ENCODE results near the gene HEPHL1. TPM values are rescaled to one million over a fixed set of nuclear protein-coding genes. Genes with fewer than 3 reads are reported as not detected.
"Not testable (repeated sequence)": the region's sequence is repeated elsewhere in the genome, so short reads cannot be mapped to it uniquely, and the experiment has no call there.

The HEPHL1 gene, protein sequence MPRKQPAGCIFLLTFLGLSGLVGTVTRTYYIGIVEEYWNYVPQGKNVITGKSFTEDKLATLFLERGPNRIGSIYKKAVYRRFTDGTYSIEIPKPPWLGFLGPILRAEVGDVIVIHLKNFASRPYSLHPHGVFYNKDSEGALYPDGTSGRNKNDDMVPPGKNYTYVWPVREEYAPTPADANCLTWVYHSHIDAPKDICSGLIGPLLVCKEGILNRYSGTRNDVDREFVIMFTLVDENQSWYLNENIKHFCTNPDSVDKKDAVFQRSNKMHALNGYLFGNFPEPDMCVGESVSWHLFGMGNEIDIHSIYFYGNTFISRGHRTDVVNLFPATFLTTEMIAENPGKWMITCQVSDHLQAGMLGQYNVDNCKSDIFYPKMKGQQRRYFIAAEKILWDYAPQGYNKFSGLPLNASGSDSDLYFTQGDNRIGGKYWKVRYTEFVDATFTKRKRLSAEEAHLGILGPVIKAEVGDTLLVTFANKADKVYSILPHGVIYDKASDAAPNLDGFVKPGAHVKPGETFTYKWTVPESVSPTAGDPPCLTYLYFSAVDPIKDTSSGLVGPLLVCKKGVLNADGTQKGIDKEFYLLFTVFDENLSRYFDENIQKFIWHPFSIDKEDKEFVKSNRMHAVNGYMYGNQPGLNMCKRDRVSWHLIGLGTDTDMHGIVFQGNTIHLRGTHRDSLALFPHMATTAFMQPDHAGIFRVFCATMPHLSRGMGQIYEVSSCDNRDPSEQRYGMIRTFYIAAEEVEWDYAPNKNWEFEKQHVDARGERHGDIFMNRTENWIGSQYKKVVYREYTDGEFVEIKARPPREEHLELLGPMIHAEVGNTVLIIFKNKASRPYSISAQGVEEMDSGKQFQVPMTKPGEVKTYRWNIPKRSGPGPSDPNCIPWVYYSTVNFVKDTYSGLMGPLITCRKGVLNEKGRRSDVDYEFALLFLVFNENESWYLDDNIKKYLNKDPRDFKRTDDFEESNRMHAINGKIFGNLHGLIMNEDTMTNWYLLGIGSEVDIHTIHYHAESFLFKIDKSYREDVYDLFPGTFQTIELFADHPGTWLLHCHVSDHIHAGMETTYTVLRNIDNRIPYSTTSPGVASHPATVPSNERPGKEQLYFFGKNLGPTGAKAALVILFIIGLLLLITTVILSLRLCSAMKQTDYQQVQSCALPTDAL
- not detected in 2 replicates for total RNA-seq
- polyA plus RNA-seq: 0.01 TPM in 1 of 2 replicates, not detected in the other
- not detected in 2 replicates for polyA plus RNA-seq (2012)
- polyA minus RNA-seq (ENCODE audit: low replicate concordance): not detected in 2 replicates

DNA sequence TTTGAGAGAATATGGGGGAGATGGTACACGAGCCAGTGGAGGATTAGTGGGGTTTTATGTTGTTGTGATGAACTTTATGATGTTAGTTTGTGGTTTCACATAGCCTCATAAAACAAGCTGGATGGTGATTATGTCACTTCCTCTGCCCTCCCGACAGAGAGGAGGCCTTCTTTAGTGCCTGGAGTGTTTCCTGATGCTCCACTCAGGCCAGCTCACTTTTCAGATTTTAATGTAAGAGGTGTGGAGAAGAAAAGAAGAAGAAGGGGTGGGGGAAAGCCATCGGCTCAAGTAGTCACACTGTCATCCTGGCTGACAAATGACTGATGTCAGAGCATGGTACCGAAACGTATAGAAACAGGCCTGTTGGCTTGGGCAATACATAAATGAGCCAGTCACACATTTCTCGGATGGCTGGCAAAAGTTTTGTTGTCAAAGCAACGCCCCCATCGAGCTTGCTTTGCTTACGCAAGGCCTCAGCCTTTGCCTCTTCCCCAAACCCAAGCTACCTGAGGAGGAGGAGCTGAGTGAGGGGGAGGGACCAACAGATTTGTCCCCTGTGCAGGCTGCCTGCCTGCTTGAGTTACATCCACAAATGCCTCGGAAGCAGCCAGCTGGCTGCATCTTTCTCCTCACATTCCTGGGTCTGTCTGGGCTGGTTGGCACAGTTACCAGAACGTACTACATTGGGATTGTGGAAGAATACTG is at the start of gene HEPHL1:
TSS of gene HEPHL1 (plus strand) at position 578 of the 705 bp plus-strand sequence. CDS start at position 593, 15 bp downstream.
- H3K4me1 ChIP-seq (ENCODE audit: control insufficient read depth, extremely low read depth, insufficient read depth, low read length): no peaks in the 10 kb centered on the region
- no peak within 1 kb of the TSS for H3K9ac ChIP-seq (ENCODE audit: insufficient read depth, low read length)
- no peak within 1 kb of the TSS for H3K4me2 ChIP-seq (ENCODE audit: extremely low read depth, insufficient read depth, low read length)
- no peak for TF ChIP-seq EZH2 (IDR thresholded peaks at IDR 0.05; ENCODE audit: low read length, missing control alignments)
- TF ChIP-seq, protein P1, sequence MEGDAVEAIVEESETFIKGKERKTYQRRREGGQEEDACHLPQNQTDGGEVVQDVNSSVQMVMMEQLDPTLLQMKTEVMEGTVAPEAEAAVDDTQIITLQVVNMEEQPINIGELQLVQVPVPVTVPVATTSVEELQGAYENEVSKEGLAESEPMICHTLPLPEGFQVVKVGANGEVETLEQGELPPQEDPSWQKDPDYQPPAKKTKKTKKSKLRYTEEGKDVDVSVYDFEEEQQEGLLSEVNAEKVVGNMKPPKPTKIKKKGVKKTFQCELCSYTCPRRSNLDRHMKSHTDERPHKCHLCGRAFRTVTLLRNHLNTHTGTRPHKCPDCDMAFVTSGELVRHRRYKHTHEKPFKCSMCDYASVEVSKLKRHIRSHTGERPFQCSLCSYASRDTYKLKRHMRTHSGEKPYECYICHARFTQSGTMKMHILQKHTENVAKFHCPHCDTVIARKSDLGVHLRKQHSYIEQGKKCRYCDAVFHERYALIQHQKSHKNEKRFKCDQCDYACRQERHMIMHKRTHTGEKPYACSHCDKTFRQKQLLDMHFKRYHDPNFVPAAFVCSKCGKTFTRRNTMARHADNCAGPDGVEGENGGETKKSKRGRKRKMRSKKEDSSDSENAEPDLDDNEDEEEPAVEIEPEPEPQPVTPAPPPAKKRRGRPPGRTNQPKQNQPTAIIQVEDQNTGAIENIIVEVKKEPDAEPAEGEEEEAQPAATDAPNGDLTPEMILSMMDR (conservative IDR thresholded peaks at IDR 0.05 in 1 of 2, IDR thresholded peaks at IDR 0.05 in 1 of 2; ENCODE audit: low read depth in 1 of 2, low read length in 2 of 2): no peak
- peak in 1 of 2 donors; percentile 57 for DNase-seq (ENCODE audit: low read depth in 2 of 2)
- no peaks in the 10 kb centered on the region for H3K9me3 ChIP-seq (ENCODE audit: control insufficient read depth, insufficient read depth, low read depth, low read length)
- H3K27ac ChIP-seq (ENCODE audit: insufficient read depth, low read length): no peak within 1 kb of the TSS
- H3K79me2 ChIP-seq (ENCODE audit: control insufficient read depth, insufficient read depth, low read length): no peaks in the 10 kb centered on the region
- H3K27me3 ChIP-seq (ENCODE audit: control insufficient read depth, insufficient read depth, low read length): no peaks in the 10 kb centered on the region
- no peak within 1 kb of the TSS for H2AFZ ChIP-seq (ENCODE audit: low read length)
- H3K36me3 ChIP-seq (ENCODE audit: control insufficient read depth, insufficient read depth, low read length): no peaks in the 10 kb centered on the region
- no peak within 1 kb of the TSS for H3K4me3 ChIP-seq (replicated peaks in 1 of 4; ENCODE audit: control extremely low read depth in 1 of 4, insufficient read depth in 1 of 4, low read depth in 3 of 4, low read length in 4 of 4)
- H4K20me1 ChIP-seq (ENCODE audit: control insufficient read depth, extremely low read depth, insufficient read depth, low read length): no peaks in the 10 kb centered on the region

DNA sequence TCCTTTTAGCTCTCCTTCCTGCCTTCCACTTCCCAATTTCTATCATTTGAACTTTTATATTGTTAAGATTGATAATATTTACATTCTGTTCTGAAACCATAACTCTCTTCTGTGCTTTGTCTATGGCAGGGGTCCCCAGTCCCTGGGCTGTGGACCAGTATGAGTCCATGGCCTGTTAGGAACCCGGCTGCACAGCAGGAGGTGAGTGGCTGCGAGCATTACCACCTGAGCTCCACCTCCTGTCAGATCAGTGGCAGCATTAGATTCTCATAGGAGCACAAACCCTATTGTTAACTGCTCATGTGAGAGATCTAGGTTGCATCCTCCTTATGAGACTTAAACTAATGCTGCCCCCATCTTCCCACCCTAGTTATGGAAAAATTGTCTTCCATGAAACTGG is 48.4 kb upstream of the HEPHL1 start:
- Histone ChIP-seq H2AFZ (ENCODE audit: low read length) (no peak overlapping the region), H4K20me1 (ENCODE audit: control insufficient read depth, extremely low read depth, insufficient read depth, low read length) (no peaks in the 10 kb centered on the region), H3K27ac (ENCODE audit: insufficient read depth, low read length) (no peak overlapping the region), H3K27me3 (ENCODE audit: control insufficient read depth, insufficient read depth, low read length) (no peaks in the 10 kb centered on the region), H3K4me1 (ENCODE audit: control insufficient read depth, extremely low read depth, insufficient read depth, low read length) (no peaks in the 10 kb centered on the region), H3K79me2 (ENCODE audit: control insufficient read depth, insufficient read depth, low read length) (no peaks in the 10 kb centered on the region), H3K9ac (ENCODE audit: insufficient read depth, low read length) (no peak overlapping the region), H3K4me2 (ENCODE audit: extremely low read depth, insufficient read depth, low read length) (no peak overlapping the region), H3K36me3 (ENCODE audit: control insufficient read depth, insufficient read depth, low read length) (no peaks in the 10 kb centered on the region), H3K4me3 (replicated peaks in 1 of 4; ENCODE audit: control extremely low read depth in 1 of 4, insufficient read depth in 1 of 4, low read depth in 3 of 4, low read length in 4 of 4) (no peak overlapping the region), H3K9me3 (ENCODE audit: control insufficient read depth, insufficient read depth, low read depth, low read length) (no peaks in the 10 kb centered on the region)
- no peak for DNase-seq (ENCODE audit: low read depth in 2 of 2)
- TF ChIP-seq, protein P1 (conservative IDR thresholded peaks at IDR 0.05 in 1 of 2, IDR thresholded peaks at IDR 0.05 in 1 of 2; ENCODE audit: low read depth in 1 of 2, low read length in 2 of 2): no peak
- TF ChIP-seq EZH2 (IDR thresholded peaks at IDR 0.05; ENCODE audit: low read length, missing control alignments): no peak

DNA sequence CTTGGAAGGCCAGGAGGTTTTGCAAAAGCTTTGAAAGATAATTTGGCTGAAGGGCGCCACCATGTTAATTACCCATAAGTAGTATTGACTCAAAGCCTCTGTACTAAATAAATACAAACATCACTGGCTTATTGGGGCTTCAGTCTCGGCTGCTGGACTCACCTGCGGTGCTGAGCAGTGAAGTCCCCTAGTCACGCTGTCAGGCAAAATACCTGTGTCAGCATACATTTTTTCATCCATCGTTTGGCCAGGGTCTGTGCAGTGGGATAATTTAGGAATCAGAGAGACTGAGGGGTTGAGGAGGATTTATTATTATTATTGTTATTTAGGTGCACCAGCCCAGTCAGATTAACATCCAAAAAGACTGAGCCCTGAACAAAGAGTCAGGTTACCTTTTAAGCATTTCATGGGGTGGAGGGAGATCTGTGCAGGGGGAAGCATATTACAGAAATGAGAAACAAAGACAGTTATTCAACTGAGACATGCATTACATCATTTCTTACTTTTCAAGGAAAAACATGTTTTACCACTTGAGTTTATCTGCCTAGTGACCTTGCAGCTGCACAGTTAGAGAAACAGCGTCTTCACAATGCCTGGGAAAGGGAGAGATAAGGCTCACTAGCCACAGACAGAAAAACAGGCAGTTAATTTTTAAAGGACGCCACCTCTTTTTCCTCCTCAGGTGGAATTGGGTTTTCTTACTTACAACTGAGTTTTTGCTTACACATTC is 47.7 kb upstream of the HEPHL1 start:
- H3K4me3 ChIP-seq (replicated peaks in 1 of 4; ENCODE audit: control extremely low read depth in 1 of 4, insufficient read depth in 1 of 4, low read depth in 3 of 4, low read length in 4 of 4); H3K4me1 ChIP-seq (ENCODE audit: control insufficient read depth, extremely low read depth, insufficient read depth, low read length); H2AFZ ChIP-seq (ENCODE audit: low read length); H3K27ac ChIP-seq (ENCODE audit: insufficient read depth, low read length); H3K9me3 ChIP-seq (ENCODE audit: control insufficient read depth, insufficient read depth, low read depth, low read length); H3K36me3 ChIP-seq (ENCODE audit: control insufficient read depth, insufficient read depth, low read length); H3K79me2 ChIP-seq (ENCODE audit: control insufficient read depth, insufficient read depth, low read length); H3K9ac ChIP-seq (ENCODE audit: insufficient read depth, low read length); H3K4me2 ChIP-seq (ENCODE audit: extremely low read depth, insufficient read depth, low read length); H4K20me1 ChIP-seq (ENCODE audit: control insufficient read depth, extremely low read depth, insufficient read depth, low read length); H3K27me3 ChIP-seq (ENCODE audit: control insufficient read depth, insufficient read depth, low read length): not testable (repeated sequence)
- peak in 1 of 2 donors; percentile 31 for DNase-seq (ENCODE audit: low read depth in 2 of 2)
